Measurements from ENCODE around the gene PLCE1.
"Not testable (repeated sequence)": the region's sequence is repeated elsewhere in the genome, so short reads cannot be mapped to it uniquely, and the experiment has no call there.

Gene PLCE1

DNA sequence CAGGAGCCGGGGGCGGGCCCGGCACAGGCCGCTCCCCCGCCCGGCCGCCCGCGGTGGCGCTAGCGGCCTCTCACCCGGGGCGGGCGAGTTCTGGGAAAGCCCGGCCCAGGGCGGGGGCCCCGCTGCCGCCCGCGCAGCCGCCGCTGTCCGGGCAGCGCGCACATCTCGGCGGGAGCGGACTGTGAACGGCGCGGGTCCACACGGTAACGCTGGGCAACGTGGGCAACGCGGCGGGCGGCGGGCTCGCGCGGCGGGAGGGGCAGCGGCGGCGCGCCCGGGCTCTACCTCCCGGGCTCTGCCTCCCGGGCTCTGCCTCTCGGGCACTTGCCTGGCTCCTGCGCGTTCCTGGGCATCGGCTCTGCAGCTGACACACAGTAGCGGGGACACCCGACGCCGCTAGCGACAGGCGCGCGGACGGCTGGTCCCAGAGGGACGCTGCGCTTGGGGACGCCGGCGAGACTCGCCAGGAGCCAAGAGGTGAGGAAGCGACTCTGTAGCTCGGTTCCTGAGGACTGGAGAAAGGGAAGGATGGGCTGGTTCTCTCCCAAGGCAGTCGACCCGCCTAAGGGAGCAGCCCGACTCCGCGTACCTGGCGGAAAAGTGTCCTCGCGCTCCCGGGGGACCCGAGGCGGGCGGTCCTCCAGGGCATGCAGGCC, at the start of gene PLCE1:
Gene PLCE1, plus strand, starts transcription at position 150 of the 656 bp plus-strand sequence. CDS start 37,116 bp downstream, outside the sequence.
- DNase-seq: peak; percentile 9
- peak; percentile 49 for ATAC-seq

GRCh38 chr10:93945819-93946218, 47.9 kb upstream of the PLCE1 start:
- no peak for DNase-seq
- no peak for ATAC-seq

- no peak for DNase-seq
- no peak for ATAC-seq
These were observed 46.7 kb upstream of the PLCE1 start for GRCh38 chr10:93947055-93947454.

- ATAC-seq: no peak
- no peak for DNase-seq
These were observed 46.2 kb upstream of the PLCE1 start for GRCh38 chr10:93947524-93947923.

DNA sequence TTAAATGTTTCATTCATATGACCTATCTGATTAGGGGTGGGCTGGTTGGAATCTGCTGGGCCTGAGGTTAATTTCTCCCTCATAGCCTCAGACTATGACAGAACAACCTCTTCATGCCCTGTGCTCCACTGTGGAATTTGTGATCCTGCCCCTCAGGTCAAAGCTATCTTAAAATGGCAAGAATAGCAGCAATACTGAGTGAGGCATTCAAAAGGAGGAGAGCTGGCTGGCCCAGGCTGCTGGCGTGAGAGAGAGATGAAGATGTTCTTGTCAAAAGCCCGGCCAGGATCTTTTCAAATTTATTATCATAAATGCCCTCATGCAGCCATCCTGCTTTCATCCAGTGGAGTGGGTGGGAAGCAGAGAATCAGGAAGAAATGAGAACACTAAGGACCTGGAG, 41.8 kb upstream of the PLCE1 start:
- ATAC-seq: no peak
- no peak for DNase-seq

DNA sequence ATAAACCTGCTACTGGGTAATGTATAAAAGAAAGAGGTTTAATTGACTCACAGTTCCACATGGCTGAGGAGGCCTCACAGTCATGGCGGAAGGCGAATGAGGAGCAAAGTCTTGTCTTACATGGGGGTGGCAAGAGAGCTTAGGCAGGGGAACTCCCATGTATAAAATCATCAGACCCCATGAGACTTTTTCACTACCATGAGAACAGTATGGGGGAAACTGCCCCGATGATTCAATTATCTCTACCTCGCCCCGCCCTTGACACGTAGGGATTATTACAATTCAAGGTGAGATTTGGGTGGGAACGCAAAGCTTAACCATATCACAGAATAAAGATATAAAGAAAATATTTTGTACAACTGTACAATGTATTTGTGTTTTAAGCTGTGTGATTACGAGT, 39.4 kb upstream of the PLCE1 start:
- no peak for DNase-seq
- ATAC-seq: no peak

- no peak for ATAC-seq
- no peak for DNase-seq
These were observed 38.9 kb upstream of the PLCE1 start for GRCh38 chr10:93954726-93955363.

DNA sequence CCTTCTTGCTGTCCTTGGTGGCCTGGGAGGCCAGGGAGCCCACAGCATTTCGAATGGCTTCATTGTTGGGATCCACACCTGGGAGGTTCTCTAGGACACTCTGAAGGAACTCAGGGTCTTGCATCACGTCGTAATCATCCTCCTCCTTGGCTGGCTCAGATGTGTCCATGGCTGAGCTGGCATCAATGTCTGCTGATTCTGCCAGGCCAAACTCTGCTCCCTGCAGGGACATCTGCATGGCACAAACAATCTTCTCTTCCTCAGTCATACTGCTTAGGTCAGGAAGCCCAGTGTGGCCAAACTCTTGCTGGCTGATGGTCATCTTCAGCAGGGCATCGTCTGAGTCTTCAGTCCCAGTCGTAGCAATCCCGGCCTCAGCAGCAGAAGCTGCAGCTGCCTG, 34.9 kb upstream of the PLCE1 start:
- DNase-seq (no peak), ATAC-seq (no peak)

- DNase-seq, ATAC-seq: not testable (repeated sequence)
These were observed 32.7 kb upstream of the PLCE1 start for GRCh38 chr10:93960988-93961387.

GRCh38 chr10:93962973-93963372, 30.8 kb upstream of the PLCE1 start:
- no peak for ATAC-seq
- no peak for DNase-seq

DNA sequence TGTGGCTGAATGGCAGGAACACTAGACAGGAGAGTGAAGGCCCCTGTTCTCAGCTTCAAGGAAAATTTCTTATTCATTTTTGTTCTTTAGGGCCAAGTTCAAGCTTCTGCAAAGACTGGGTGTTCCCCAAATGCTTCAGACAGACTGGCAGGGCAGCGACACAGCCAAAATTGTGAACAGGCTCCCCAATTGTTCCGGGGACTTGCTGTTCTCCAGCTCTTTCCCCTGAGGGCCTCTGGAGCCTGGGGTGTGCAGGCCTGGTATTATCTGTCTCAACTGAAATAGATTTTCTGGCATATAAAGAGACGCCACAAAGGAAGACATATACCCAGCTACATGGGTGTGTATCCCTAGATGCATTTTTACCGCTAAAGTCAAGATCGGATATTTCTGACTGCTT, 30.3 kb upstream of the PLCE1 start:
- DNase-seq: no peak
- no peak for ATAC-seq

GRCh38 chr10:93965911-93966310, 27.8 kb upstream of the PLCE1 start:
- no peak for DNase-seq

GRCh38 chr10:93967756-93968155, 26.0 kb upstream of the PLCE1 start:
- ATAC-seq: no peak
- no peak for DNase-seq

More at GRCh38 chr10:93965911-93966310, 27.8 kb upstream of the PLCE1 start:
- no peak for ATAC-seq

DNA sequence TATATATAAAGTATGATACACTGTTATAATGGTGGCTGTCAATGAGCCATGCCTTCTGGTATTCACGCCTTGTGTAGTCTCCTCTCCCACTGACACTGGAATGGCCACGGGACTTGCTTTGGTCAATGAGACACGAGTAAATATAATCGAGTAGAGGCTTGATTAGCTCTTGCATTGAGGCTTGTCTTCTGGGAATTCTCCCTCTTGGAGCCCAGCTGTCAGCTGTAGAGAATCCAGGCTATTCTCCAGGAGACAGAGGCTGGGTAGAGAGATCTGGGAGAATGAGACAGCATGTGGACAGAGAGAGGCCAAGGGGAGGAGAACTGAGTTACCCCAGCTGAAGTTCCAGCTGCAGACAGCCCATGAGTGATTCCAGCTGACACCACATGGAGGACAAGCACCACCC, 25.2 kb upstream of the PLCE1 start:
- DNase-seq (no peak), ATAC-seq (no peak)

GRCh38 chr10:93970433-93971010, 23.2 kb upstream of the PLCE1 start:
- not testable (repeated sequence) for ATAC-seq, DNase-seq

DNA sequence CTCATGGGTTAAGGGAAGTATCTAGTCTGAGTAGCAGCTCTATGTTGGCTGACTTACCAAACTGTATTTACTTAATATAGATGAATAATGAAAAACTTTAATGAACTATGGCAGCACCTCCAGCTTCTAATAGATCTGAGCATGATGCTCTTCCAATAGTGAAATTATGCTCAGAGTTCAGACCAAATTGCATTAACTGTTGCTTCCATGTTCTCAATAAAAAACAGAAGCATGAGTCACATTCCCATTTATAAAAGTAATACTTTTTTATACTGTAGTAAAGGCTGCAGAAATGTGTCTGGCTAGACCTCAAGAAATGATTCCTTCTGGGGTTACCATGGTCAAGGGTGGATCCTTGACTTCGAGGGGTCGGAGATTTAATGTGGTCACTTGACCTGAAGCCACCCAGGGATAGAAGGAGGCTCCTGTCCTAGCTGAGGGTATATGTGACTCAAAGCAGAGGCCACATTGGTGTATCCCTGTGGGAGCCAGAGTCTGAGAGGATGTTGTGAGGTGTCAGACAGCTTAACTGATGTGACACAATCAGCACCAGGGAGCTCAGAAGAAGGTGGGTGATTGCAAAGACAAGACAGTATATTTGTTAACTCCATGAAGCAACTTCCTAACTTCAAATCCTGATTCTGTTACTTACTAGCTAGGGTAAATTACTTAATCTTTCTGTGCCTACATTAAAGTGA, 19.8 kb upstream of the PLCE1 start:
- no peak for DNase-seq
- no peak for ATAC-seq

- DNase-seq: no peak
- ATAC-seq: no peak
These were observed 16.3 kb upstream of the PLCE1 start for GRCh38 chr10:93977442-93977841.

GRCh38 chr10:93980486-93980885, 13.2 kb upstream of the PLCE1 start:
- DNase-seq (no peak), ATAC-seq (no peak)

GRCh38 chr10:93991114-93991513, 2.6 kb upstream of the PLCE1 start:
- DNase-seq (no peak), ATAC-seq (no peak)

DNA sequence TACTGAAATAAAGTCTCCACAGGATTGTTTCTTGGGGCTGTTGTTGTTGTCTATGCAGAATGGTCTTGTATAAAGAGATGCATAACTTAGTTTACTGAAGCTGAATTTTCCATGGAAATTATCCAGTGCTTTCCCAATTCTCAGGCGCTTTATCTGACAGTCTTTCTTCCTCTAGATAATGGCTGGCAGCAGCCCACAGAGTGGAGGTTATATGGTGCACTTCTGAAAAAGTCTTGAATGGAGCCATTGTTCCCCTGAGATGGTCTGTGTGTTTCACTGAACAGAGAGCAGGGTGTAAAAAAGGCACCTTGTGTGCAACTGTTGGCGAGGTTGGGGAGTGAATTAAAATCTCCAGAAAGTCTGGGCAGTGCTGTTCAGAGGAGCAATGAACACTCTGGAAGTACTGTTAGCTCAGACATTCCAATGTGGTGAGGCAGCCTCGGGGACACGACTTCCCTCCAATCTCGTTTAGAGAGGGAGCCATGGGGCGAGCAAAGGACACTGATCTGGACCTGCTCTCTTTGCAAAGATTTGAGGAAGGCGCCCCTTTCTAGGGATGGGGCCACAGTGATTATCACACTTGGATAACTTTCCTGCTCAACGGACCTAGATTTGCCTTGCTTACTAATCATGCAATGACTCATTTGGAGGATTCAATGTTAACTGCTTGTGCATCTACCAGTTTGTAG, 2.0 kb upstream of the PLCE1 start:
- DNase-seq: no peak
- ATAC-seq: no peak

GRCh38 chr10:93992400-93993030, 1.2 kb upstream of the PLCE1 start:
- DNase-seq (no peak), ATAC-seq (no peak)

DNA sequence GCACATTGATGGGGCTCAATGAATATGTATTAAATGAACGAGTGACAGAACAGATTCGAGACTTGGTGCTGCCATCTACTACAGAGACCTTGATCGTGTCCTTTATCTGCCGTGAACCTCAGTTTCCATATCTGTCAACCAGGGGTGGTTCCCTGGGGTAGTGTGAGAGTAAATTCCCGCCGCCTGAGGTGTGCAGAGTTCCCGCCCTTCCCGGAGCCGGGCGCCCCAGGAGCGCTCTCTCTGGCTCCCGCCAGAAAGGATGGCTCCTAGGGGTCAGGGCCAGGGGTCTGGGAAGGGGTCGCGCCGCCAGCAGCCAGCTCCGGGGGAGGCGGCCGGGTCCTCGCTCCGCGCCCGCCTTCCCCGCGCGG, 333 bp upstream of the PLCE1 start:
- ATAC-seq: no peak
- DNase-seq: no peak

Measured in stimulated activated naive CD8-positive, alpha-beta T cell treated with anti-CD3 and anti-CD28 coated beads, Interleukin-15, Interleukin-2, amounts not matched to agents 100 U/mL and 50 U/mL, for 24 hours (primary cell).